Measurements from ENCODE around the gene SLC6A17.

GRCh38 chr1:110188035-110188618 lies 37.8 kb downstream of the SLC6A17 start:
- TF ChIP-seq GATA2 (IDR thresholded peaks at IDR 0.05; ENCODE audit: low read depth, low read length) (peak; percentile 90), GATA3 (IDR thresholded peaks at IDR 0.05; ENCODE audit: low read depth, low read length) (no peak)
